CD4-positive, alpha-beta T cell (primary cell): ENCODE results near the gene RAI1. TPM values are rescaled to one million over a fixed set of nuclear protein-coding genes. Genes with fewer than 3 reads are reported as not detected.

Experiments used
- ATAC-seq: fragments of 200-7000 bp; cut with Tn5 transposase; one replicate; pipeline ENCODE4 v1.10.0; 2022; ENCODE audit warnings: mild to moderate bottlenecking; ENCODE audit not compliant: poor library complexity
- CTCF ChIA-PET: fragments of 350-600 bp; sonication (Branson Sonifier 250); formaldehyde crosslinking; loops from one replicate; lab custom pipeline; 2021; ENCODE audit warnings: antibody characterized with exemption, inconsistent platforms; lab: Charles Lee
- POLR2A ChIA-PET: fragments of 350-600 bp; sonication (Branson Sonifier 250); formaldehyde crosslinking; loops from one replicate; lab custom pipeline; 2021; ENCODE audit warnings: antibody characterized with exemption, inconsistent platforms; lab: Charles Lee
- DNase-seq, 14 experiments: peaks; one replicate each; pipeline ENCODE4 v3.0.0-alpha.2; 2013 to 2020; ENCODE audit warnings: mixed read lengths in 2 of 14
- H3K27ac ChIP-seq, 2 donors: one replicate each; pipeline versions ENCODE4 v1.5.1 to v1.7.0; 2013; ENCODE audit warnings: low read length in 2 of 2, low read depth in 1 of 2, mild to moderate bottlenecking in 1 of 2
- H3K27me3 ChIP-seq, 2 experiments: 1 replicate in 1 of 2; 2 replicates in 1 of 2; pipeline versions ENCODE4 v1.6.1 to v1.7.0; 2013; ENCODE audit warnings: low read length in 2 of 2, control low read depth in 1 of 2, mild to moderate bottlenecking in 1 of 2, moderate library complexity in 1 of 2; ENCODE audit not compliant: insufficient read depth in 2 of 2, control insufficient read depth in 1 of 2
- H3K36me3 ChIP-seq: one replicate; pipeline ENCODE4 v1.6.1; 2013; ENCODE audit warnings: low read length, control low read depth; ENCODE audit not compliant: insufficient read depth
- H3K4me1 ChIP-seq: one replicate; pipeline ENCODE4 v1.6.1; 2013; ENCODE audit warnings: low read length, control low read depth; ENCODE audit not compliant: insufficient read depth
- H3K4me3 ChIP-seq: one replicate; pipeline ENCODE4 v1.5.1; 2013; ENCODE audit warnings: mild to moderate bottlenecking, low read length, moderate library complexity
- H3K9me3 ChIP-seq, 2 experiments: 1 replicate in 1 of 2; 2 replicates in 1 of 2; pipeline versions ENCODE4 v1.6.1 to v1.7.0; 2013; ENCODE audit warnings: low read length in 2 of 2, mild to moderate bottlenecking in 2 of 2, control low read depth in 1 of 2, moderate library complexity in 1 of 2; ENCODE audit not compliant: control insufficient read depth in 1 of 2, insufficient read depth in 1 of 2
- H3K27ac Mint-ChIP-seq: one replicate; pipeline ENCODE4 v1.8.0; 2020; ENCODE audit warnings: mixed read lengths
- H3K27me3 Mint-ChIP-seq: one replicate; pipeline ENCODE4 v1.8.0; 2021; ENCODE audit warnings: mixed read lengths
- H3K36me3 Mint-ChIP-seq: one replicate; pipeline ENCODE4 v1.8.0; 2021; ENCODE audit warnings: low read depth, mixed read lengths
- H3K4me1 Mint-ChIP-seq: one replicate; pipeline ENCODE4 v1.8.0; 2021; ENCODE audit warnings: low read depth, mixed read lengths
- H3K4me3 Mint-ChIP-seq: one replicate; pipeline ENCODE4 v1.8.0; 2020; ENCODE audit warnings: mild to moderate bottlenecking, mixed read lengths
- H3K9me3 Mint-ChIP-seq: one replicate; pipeline ENCODE4 v1.8.0; 2020; ENCODE audit warnings: mixed read lengths
- CTCF ChIP-seq: fragments of 200-600 bp; IDR thresholded peaks from one replicate; pipeline ENCODE4 v1.8.0; 2022; ENCODE audit warnings: antibody characterized with exemption, mild to moderate bottlenecking
- intact Hi-C, 2 experiments: fragments of 100-400 bp; cut with DNase I in 1 of 2; cut with micrococcal nuclease in 1 of 2; formaldehyde crosslinking; loops; one replicate each; pipeline versions ENCODE4 v1.15.1 to v1.9.0; 2023 to 2025; cut with DNase I, micrococcal nuclease
- total RNA-seq, 174 experiments: library from RNA in 2 of 174; stranded (reverse) in 2 of 174; gene quantifications; one replicate each; pipeline ENCODE4 v1.2.3 and lab custom pipeline; 2021 to 2026

Gene RAI1
- total RNA-seq, 2 experiments from 2014 or later: 19.3 to 25.2 TPM

GRCh38 chr17:17760350-17760749 lies 79.1 kb downstream of the RAI1 start:
- H3K27ac Mint-ChIP-seq: no peak overlapping the region
- DNase-seq: no peak
- CTCF ChIA-PET: no interaction called here
- Histone ChIP-seq H3K4me1 (peaks cover 37% of the 10 kb centered on the region), H3K4me3 (no peak overlapping the region), H3K9me3 (no peaks in the 10 kb centered on the region), H3K27me3 (no peaks in the 10 kb centered on the region), H3K27ac (no peak overlapping the region), H3K36me3 (peaks cover 5% of the 10 kb centered on the region)
- intact Hi-C loops: no loop called here
- TF ChIP-seq CTCF: no peak
- H3K36me3 Mint-ChIP-seq: no peaks in the 10 kb centered on the region
- POLR2A ChIA-PET: no interaction called here
- no peaks in the 10 kb centered on the region for H3K9me3 Mint-ChIP-seq
- H3K27me3 Mint-ChIP-seq: no peaks in the 10 kb centered on the region
- no peak overlapping the region for H3K4me3 Mint-ChIP-seq
- H3K4me1 Mint-ChIP-seq: peaks cover 57% of the 10 kb centered on the region
- ATAC-seq: no peak

GRCh38 chr17:17760872-17761550 lies 79.8 kb downstream of the RAI1 start:
- H3K4me1 ChIP-seq: peaks cover 36% of the 10 kb centered on the region
- Mint-ChIP-seq H3K4me3 (no peak overlapping the region), H3K4me1 (peaks cover 55% of the 10 kb centered on the region), H3K36me3 (no peaks in the 10 kb centered on the region), H3K9me3 (no peaks in the 10 kb centered on the region), H3K27ac (no peak overlapping the region), H3K27me3 (no peaks in the 10 kb centered on the region)
- H3K27ac ChIP-seq: no peak overlapping the region
- DNase-seq (no peak), ATAC-seq (no peak)
- peaks cover 5% of the 10 kb centered on the region for H3K36me3 ChIP-seq
- H3K9me3 ChIP-seq: no peaks in the 10 kb centered on the region
- H3K27me3 ChIP-seq: no peaks in the 10 kb centered on the region
- intact Hi-C loops: no loop called here
- CTCF ChIA-PET: no interaction called here
- POLR2A ChIA-PET: no interaction called here
- no peak overlapping the region for H3K4me3 ChIP-seq
- no peak for TF ChIP-seq CTCF

- Histone ChIP-seq H3K4me1 (peaks cover 31% of the 10 kb centered on the region), H3K4me3 (no peak overlapping the region), H3K36me3 (peaks cover 5% of the 10 kb centered on the region), H3K27ac (no peak overlapping the region), H3K27me3 (no peaks in the 10 kb centered on the region), H3K9me3 (no peaks in the 10 kb centered on the region)
- no peaks in the 10 kb centered on the region for H3K9me3 Mint-ChIP-seq
- DNase-seq (no peak), ATAC-seq (no peak)
- H3K27me3 Mint-ChIP-seq: no peaks in the 10 kb centered on the region
- intact Hi-C loops: no loop called here
- TF ChIP-seq CTCF: no peak
- H3K4me3 Mint-ChIP-seq: no peak overlapping the region
- H3K27ac Mint-ChIP-seq: no peak overlapping the region
- CTCF ChIA-PET: no interaction called here
- H3K36me3 Mint-ChIP-seq: no peaks in the 10 kb centered on the region
- POLR2A ChIA-PET: no interaction called here
- peaks cover 56% of the 10 kb centered on the region for H3K4me1 Mint-ChIP-seq
Measured at GRCh38 chr17:17761894-17762743, 80.9 kb downstream of the RAI1 start.
